K562 (cell line): ENCODE results near the gene NRARP. TPM values are rescaled to one million over a fixed set of nuclear protein-coding genes. Genes with fewer than 3 reads are reported as not detected.

Experiments
- ATAC-seq: fragments of 200-7000 bp; cut with Tn5 transposase; 3 replicates; pipeline ENCODE4 v1.9.1; 2020; ENCODE audit warnings: moderate library complexity
- BruUV-seq: library from RNA; stranded (reverse); fragments of 400-500 nt; replicated peaks from 2 replicates; lab custom pipeline; 2021; lab: Mats Ljungman, UMichigan
- CTCF ChIA-PET: fragments of 300-600 bp; formaldehyde crosslinking; extraction: SDS; loops from one replicate; lab custom pipeline; 2021; ENCODE audit warnings: low intra/inter-chr PET ratio; lab: Yijun Ruan, JAX
- POLR2A ChIA-PET: fragments of 300-600, 350-650 bp; sonication (Branson Sonifier 250); formaldehyde crosslinking; extraction: SDS; loops from one replicate; lab custom pipeline; 2021; ENCODE audit warnings: antibody characterized with exemption, inconsistent platforms; lab: Yijun Ruan, JAX
- DNase-seq, 4 experiments: peaks; one replicate each; pipeline versions ENCODE4 v3.0.0 to v3.0.0-alpha.2; 2011 to 2018; ENCODE audit warnings: low spot score in 3 of 4, mixed read lengths in 3 of 4; ENCODE audit errors: extremely low read depth in 1 of 4
- FAIRE-seq: peaks from 2 replicates; lab custom pipeline; 2011; peaks lifted over from hg19 to GRCh38; lab: Jason Lieb, UNC
- H2AFZ ChIP-seq: 2 replicates; pipeline ENCODE4 v1.6.0; 2011; ENCODE audit warnings: low read depth, low read length, control low read depth, inconsistent platforms
- H3K27ac ChIP-seq: fragments of 200-600 bp; 3 replicates; pipeline ENCODE4 v1.8.0; 2011; ENCODE audit warnings: low read depth, mild to moderate bottlenecking, control low read depth, inconsistent platforms, low read length, moderate library complexity, mixed read lengths; ENCODE audit errors: extremely low read depth
- H3K27me3 ChIP-seq, 2 experiments: fragments of 300-600 bp in 1 of 2; 2 replicates in 1 of 2; 3 replicates in 1 of 2; pipeline versions ENCODE4 v1.6.0 to v1.8.0; 2011; ENCODE audit warnings: inconsistent platforms in 2 of 2, low read length in 2 of 2, mild to moderate bottlenecking in 1 of 2, mixed read lengths in 1 of 2, moderate library complexity in 1 of 2; ENCODE audit not compliant: control insufficient read depth in 2 of 2, insufficient read depth in 2 of 2
- H3K36me3 ChIP-seq: fragments of 300-600 bp; 3 replicates; pipeline ENCODE4 v1.8.0; 2011; ENCODE audit warnings: mild to moderate bottlenecking, low read length, inconsistent platforms; ENCODE audit not compliant: control insufficient read depth, insufficient read depth
- H3K4me1 ChIP-seq, 2 experiments: fragments of 200-600 bp in 1 of 2; replicated peaks in 1 of 2; 2 replicates in 1 of 2; 3 replicates in 1 of 2; pipeline versions ENCODE4 v1.5.1 to v1.8.0; 2011; ENCODE audit warnings: inconsistent platforms in 2 of 2, low read length in 2 of 2, mild to moderate bottlenecking in 1 of 2, mixed read lengths in 1 of 2, moderate library complexity in 1 of 2; ENCODE audit not compliant: control insufficient read depth in 2 of 2, insufficient read depth in 2 of 2
- H3K4me2 ChIP-seq: 2 replicates; pipeline ENCODE4 v1.6.1; 2011; ENCODE audit warnings: low read length, control low read depth, inconsistent platforms, mixed read lengths; ENCODE audit not compliant: insufficient read depth
- H3K4me3 ChIP-seq: fragments of 200-600 bp; sonication (generic), shearing (Covaris generic); 2 replicates; pipeline ENCODE4 v1.5.1; 2016; ENCODE audit warnings: control low read depth, inconsistent platforms
- H3K79me2 ChIP-seq: fragments of 200-600 bp; 3 replicates; pipeline ENCODE4 v1.8.0; 2011; ENCODE audit warnings: low read length, inconsistent platforms; ENCODE audit not compliant: control insufficient read depth, insufficient read depth
- H3K9ac ChIP-seq, 2 experiments: 2 replicates each; pipeline versions ENCODE4 v1.6.0 to v1.6.1; 2011; ENCODE audit warnings: low read depth in 2 of 2, low read length in 2 of 2, control low read depth in 1 of 2, inconsistent platforms in 1 of 2, mild to moderate bottlenecking in 1 of 2, mixed read lengths in 1 of 2; ENCODE audit not compliant: insufficient read depth in 1 of 2
- H3K9me1 ChIP-seq: one replicate; pipeline ENCODE4 v1.6.0; 2011; ENCODE audit warnings: inconsistent platforms, mild to moderate bottlenecking, low read length, moderate library complexity; ENCODE audit not compliant: control insufficient read depth, insufficient read depth
- H3K9me3 ChIP-seq: replicated peaks from 2 replicates; pipeline ENCODE4 v1.5.1; 2011; ENCODE audit warnings: low read depth, low read length, inconsistent platforms; ENCODE audit not compliant: control insufficient read depth, insufficient read depth
- H4K20me1 ChIP-seq: replicated peaks from 2 replicates; pipeline ENCODE4 v1.6.1; 2011; ENCODE audit warnings: low read length, inconsistent platforms, mixed read lengths; ENCODE audit not compliant: control insufficient read depth, insufficient read depth
- C11orf30 ChIP-seq: fragments of 450-650 bp; IDR thresholded peaks from 2 replicates; pipeline ENCODE4 v1.6.1; 2016; ENCODE audit warnings: low read depth, mild to moderate bottlenecking
- MCM2 ChIP-seq: fragments of 450-650 bp; IDR thresholded peaks from 2 replicates; pipeline ENCODE4 v1.6.1; 2017; ENCODE audit warnings: low read depth, mild to moderate bottlenecking
- WGBS: fragments of 100-300 bp; shearing (Covaris generic); methylation state at CpG from one replicate; pipeline ENCODE4 v1.1.6; 2016; ENCODE audit warnings: low coverage, mixed read lengths; ENCODE audit not compliant: insufficient coverage; ENCODE audit errors: missing lambda C conversion rate; 5-methylcytosine and 5-hydroxymethylcytosine counted together
- in situ Hi-C: fragments of 300-500 bp; cut with MboI; formaldehyde crosslinking; loops from 4 replicates; pipeline ENCODE4 v1.15.0; 2018; ENCODE audit warnings: inconsistent platforms, mixed read lengths
- intact Hi-C: fragments of 100-400 bp; cut with micrococcal nuclease; formaldehyde crosslinking; loops from 2 replicates; pipeline ENCODE4 v1.14.2; 2022
- polyA plus RNA-seq, 8 experiments: library from polyadenylated mRNA; depleted of rRNA in 4 of 8; stranded (reverse) in 5 of 8; unstranded in 3 of 8; fragments of >200 nt; fragmentation: Nextera tagmentation in 2 of 8; fragmentation: Illumina TruSeq in 1 of 8; extraction: Ambion mirVana in 2 of 8; extraction: Trizol in 1 of 8; gene quantifications; 2 replicates each; pipeline versions ENCODE4 v1.2.1 to v1.2.3, GENCODE V29; 2011 to 2014; ENCODE audit warnings: inconsistent platforms in 1 of 8, missing spikeins in 1 of 8
- total RNA-seq, 7 experiments: library from RNA; depleted of rRNA in 6 of 7; stranded (reverse); fragments of >200 nt in 6 of 7; fragmentation: Illumina TruSeq in 2 of 7; extraction: Trizol in 2 of 7; gene quantifications; 2 replicates each; pipeline versions ENCODE4 v1.2.1 to v1.2.3, GENCODE V29; 2011 to 2021; ENCODE audit warnings: low replicate concordance in 1 of 7
- TF ChIP-seq, protein P1 (sequence below): fragments of 250-450 bp; sonication (Bioruptor Pico); IDR thresholded peaks from 2 replicates; pipeline ENCODE4 v1.4.0; 2020; ENCODE audit warnings: mild to moderate bottlenecking
- TF ChIP-seq, protein P2 (sequence below): sonication (generic); formaldehyde crosslinking; IDR thresholded peaks from 2 replicates; pipeline ENCODE4 v1.8.0; 2022; ENCODE audit warnings: mild to moderate bottlenecking, low read depth, missing genetic modification reagents
- TF ChIP-seq, protein P3 (sequence below): sonication (generic); formaldehyde crosslinking; IDR thresholded peaks from 2 replicates; pipeline ENCODE4 v1.8.0; 2022; ENCODE audit warnings: mild to moderate bottlenecking, missing genetic modification reagents

Gene NRARP
- total and polyA plus RNA-seq, 9 of the 15 experiments (the other 6 are each of a cell fraction or from before 2014, with no cell fraction given): 2.0 to 24.5 (median 7.2) TPM; not detected in 2

DNA sequence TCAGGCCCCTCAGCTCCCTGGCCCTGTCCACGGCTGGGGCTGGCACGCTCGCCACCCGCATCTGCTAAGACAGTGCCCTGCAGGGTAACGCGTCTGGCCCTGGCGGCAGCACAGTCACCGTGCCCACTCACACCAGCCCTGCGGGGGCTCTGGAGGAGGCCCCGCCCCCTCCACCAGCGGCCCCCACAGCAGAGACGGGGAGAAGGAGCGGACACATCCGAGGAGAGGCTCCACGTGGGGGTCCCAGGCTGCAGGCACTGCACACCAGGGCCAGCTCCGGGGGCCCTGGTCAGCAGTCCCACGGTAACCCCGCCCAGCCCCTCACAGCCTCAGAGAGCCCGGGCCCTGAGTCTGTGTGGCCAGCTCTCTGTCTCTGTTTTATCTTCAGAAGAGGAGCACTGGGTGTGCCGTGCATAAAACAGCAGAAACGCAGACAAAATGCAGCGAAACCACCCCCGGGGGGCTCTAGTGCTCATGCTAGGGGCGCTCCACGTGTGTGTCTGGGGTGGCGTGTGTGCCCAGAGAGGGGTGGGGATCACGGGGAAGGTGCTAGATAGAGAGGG is 47.5 kb upstream of the NRARP start (continued):
- TF ChIP-seq, protein P1, sequence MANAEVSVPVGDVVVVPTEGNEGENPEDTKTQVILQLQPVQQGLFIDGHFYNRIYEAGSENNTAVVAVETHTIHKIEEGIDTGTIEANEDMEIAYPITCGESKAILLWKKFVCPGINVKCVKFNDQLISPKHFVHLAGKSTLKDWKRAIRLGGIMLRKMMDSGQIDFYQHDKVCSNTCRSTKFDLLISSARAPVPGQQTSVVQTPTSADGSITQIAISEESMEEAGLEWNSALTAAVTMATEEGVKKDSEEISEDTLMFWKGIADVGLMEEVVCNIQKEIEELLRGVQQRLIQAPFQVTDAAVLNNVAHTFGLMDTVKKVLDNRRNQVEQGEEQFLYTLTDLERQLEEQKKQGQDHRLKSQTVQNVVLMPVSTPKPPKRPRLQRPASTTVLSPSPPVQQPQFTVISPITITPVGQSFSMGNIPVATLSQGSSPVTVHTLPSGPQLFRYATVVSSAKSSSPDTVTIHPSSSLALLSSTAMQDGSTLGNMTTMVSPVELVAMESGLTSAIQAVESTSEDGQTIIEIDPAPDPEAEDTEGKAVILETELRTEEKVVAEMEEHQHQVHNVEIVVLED (CRISPR knock-in tag): no peak
- TF ChIP-seq, protein P2, sequence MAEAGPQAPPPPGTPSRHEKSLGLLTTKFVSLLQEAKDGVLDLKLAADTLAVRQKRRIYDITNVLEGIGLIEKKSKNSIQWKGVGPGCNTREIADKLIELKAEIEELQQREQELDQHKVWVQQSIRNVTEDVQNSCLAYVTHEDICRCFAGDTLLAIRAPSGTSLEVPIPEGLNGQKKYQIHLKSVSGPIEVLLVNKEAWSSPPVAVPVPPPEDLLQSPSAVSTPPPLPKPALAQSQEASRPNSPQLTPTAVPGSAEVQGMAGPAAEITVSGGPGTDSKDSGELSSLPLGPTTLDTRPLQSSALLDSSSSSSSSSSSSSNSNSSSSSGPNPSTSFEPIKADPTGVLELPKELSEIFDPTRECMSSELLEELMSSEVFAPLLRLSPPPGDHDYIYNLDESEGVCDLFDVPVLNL (CRISPR knock-in tag): no peak
- TF ChIP-seq, protein P3, sequence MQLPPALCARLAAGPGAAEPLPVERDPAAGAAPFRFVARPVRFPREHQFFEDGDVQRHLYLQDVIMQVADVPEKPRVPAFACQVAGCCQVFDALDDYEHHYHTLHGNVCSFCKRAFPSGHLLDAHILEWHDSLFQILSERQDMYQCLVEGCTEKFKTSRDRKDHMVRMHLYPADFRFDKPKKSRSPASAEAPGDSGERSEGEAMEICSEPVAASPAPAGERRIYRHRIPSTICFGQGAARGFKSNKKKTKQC: no peak

DNA sequence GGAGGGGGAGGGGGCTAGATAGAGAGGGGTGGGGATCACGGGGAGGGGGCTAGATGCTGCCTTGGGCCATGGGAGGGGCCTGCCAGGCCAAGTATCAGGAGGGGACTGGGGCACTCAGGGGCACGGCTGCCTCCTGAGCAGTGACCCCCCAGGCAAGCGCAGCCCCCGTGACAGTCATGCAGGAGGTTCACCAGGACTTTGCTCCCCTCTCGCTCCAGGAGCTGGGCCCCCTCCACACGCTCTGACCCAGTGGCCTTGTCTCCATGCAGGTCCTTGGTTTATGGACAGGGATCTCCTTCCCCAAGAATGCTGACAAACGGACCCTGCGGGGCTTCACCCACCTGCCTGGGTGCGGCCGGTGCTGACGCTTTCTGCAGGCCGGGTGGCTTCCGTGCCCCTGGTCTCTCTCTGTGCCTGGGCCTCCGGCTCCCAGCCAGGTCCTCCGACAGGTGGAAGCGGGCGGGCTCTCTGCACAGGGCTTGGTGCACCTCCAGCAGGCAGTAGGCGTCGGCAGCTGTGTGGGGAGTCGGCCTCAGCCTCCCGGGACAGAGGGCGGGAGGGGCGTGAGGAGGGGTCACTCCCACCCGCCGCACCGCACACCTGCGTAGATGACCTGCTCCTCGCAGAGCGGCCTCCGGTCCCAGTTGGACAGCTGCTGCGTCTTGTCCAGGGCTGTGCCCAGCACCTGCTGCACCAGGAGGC is 46.8 kb upstream of the NRARP start:
- Histone ChIP-seq H2AFZ (no peak overlapping the region), H3K27me3 (peaks cover 5 to 31% of the 10 kb centered on the region in 2 experiments; a peak in 4 of 5 replicates), H3K9ac (no peak overlapping the region), H3K9me3 (peaks cover 7% of the 10 kb centered on the region), H4K20me1 (no peaks in the 10 kb centered on the region), H3K27ac (no peak overlapping the region), H3K79me2 (no peaks in the 10 kb centered on the region), H3K9me1 (no peaks in the 10 kb centered on the region), H3K4me3 (no peak overlapping the region), H3K36me3 (no peaks in the 10 kb centered on the region), H3K4me1 (peaks cover 0 to 31% of the 10 kb centered on the region in 2 experiments; a peak in 2 of 5 replicates)
- WGBS: 47% methylated on average over 13 of the region's 31 CpGs
- DNase-seq (no peak), ATAC-seq (no peak), FAIRE-seq (no peak)
- POLR2A ChIA-PET: interaction anchor here (0.7 kb wide), 1 partner anchor 196 kb away, joined by 3 read pairs; no protein-coding TSS in a partner anchor
- in situ Hi-C loops: no loop called here
- BruUV-seq: no TSS peak
- CTCF ChIA-PET: no interaction called here
- TF ChIP-seq C11orf30 (no peak), MCM2 (no peak)
- TF ChIP-seq, all 486 proteins: peak for 0
- H3K4me2 ChIP-seq: no peak overlapping the region
- intact Hi-C loops: no loop called here
